OCI-LY3 (cell line): Measurements from ENCODE around the gene RASSF1.

Source experiments
- CTCF ChIP-seq: fragments of 200-600, 300-600 bp; sonication (generic); IDR thresholded peaks from 2 replicates; pipeline ENCODE4 v1.5.1; 2014; ENCODE audit warnings: antibody characterized with exemption, low read length, low read depth
- EZH2phosphoT487 ChIP-seq: fragments of 200-600 bp; shearing (Covaris generic); IDR thresholded peaks from 2 replicates; pipeline ENCODE4 v1.6.1; 2018; ENCODE audit warnings: antibody characterized with exemption, mixed run types, low read depth

GRCh38 chr3:50378024-50378423 lies 37.4 kb upstream of the RASSF1 start:
- TF ChIP-seq CTCF (0 out of 2 replicates have a peak, but pooled peaks have one; percentile 12), EZH2phosphoT487 (no peak)
